Central memory CD8-positive, alpha-beta T cell (primary cell): ENCODE data around the gene CACNA1H.

Source experiments
- ATAC-seq: fragments of 150-1000 bp; cut with Tn5 transposase; replicated peaks from 2 replicates; pipeline ENCODE4 v1.10.0; 2022; ENCODE audit warnings: mild to moderate bottlenecking, moderate FRiP score, moderate number of reproducible peaks; ENCODE audit not compliant: poor library complexity, severe bottlenecking; ENCODE audit errors: extremely low read depth
- DNase-seq, 2 donors: peaks; one replicate each; pipeline ENCODE4 v3.0.0; 2021; ENCODE audit warnings: low spot score in 2 of 2
- H3K27ac Mint-ChIP-seq: one replicate; pipeline ENCODE4 v1.8.0; 2022; ENCODE audit warnings: low read depth, mild to moderate bottlenecking, moderate library complexity, mixed read lengths
- H3K27me3 Mint-ChIP-seq: one replicate; pipeline ENCODE4 v1.8.0; 2022; ENCODE audit warnings: mixed read lengths
- H3K36me3 Mint-ChIP-seq: one replicate; pipeline ENCODE4 v1.8.0; 2022; ENCODE audit warnings: mild to moderate bottlenecking, moderate library complexity, mixed read lengths; ENCODE audit not compliant: insufficient read depth
- H3K4me1 Mint-ChIP-seq: one replicate; pipeline ENCODE4 v1.8.0; 2022; ENCODE audit warnings: mixed read lengths
- H3K4me3 Mint-ChIP-seq: one replicate; pipeline ENCODE4 v1.8.0; 2022; ENCODE audit warnings: mild to moderate bottlenecking, moderate library complexity, mixed read lengths
- H3K9me3 Mint-ChIP-seq: one replicate; pipeline ENCODE4 v1.8.0; 2022; ENCODE audit warnings: mixed read lengths

Gene CACNA1H

GRCh38 chr16:1152651-1153259, at the start of gene CACNA1H:
Gene CACNA1H (plus strand): TSS chr16:1153106. CDS start chr16:1153738, 632 bp downstream.
- Mint-ChIP-seq H3K4me3 (peak within 1 kb of the TSS; percentile 62), H3K36me3 (peaks cover 4% of the 10 kb centered on the region), H3K27ac (no peak within 1 kb of the TSS), H3K9me3 (no peaks in the 10 kb centered on the region), H3K4me1 (no peaks in the 10 kb centered on the region), H3K27me3 (peaks cover 17% of the 10 kb centered on the region)
- DNase-seq (peak in 1 of 2 donors; percentile 27), ATAC-seq (peak; percentile 52)

GRCh38 chr16:1103636-1103980, 49.3 kb upstream of the CACNA1H start:
- Mint-ChIP-seq H3K27me3 (peaks cover 9% of the 10 kb centered on the region), H3K27ac (no peak overlapping the region), H3K36me3 (no peaks in the 10 kb centered on the region), H3K4me1 (no peaks in the 10 kb centered on the region), H3K4me3 (no peak overlapping the region), H3K9me3 (no peaks in the 10 kb centered on the region)
- DNase-seq = no peak
- ATAC-seq = no peak

GRCh38 chr16:1105888-1106620, 46.9 kb upstream of the CACNA1H start:
- H3K9me3 Mint-ChIP-seq = no peaks in the 10 kb centered on the region
- peaks cover 9% of the 10 kb centered on the region for H3K27me3 Mint-ChIP-seq
- H3K27ac Mint-ChIP-seq = no peak overlapping the region
- ATAC-seq (no peak), DNase-seq (no peak)
- no peaks in the 10 kb centered on the region for H3K36me3 Mint-ChIP-seq
- no peaks in the 10 kb centered on the region for H3K4me1 Mint-ChIP-seq
- no peak overlapping the region for H3K4me3 Mint-ChIP-seq

GRCh38 chr16:1106659-1107058, 46.2 kb upstream of the CACNA1H start:
- Mint-ChIP-seq H3K4me3 (no peak overlapping the region), H3K4me1 (no peaks in the 10 kb centered on the region), H3K36me3 (no peaks in the 10 kb centered on the region), H3K27me3 (peaks cover 9% of the 10 kb centered on the region), H3K9me3 (no peaks in the 10 kb centered on the region), H3K27ac (no peak overlapping the region)
- DNase-seq (no peak), ATAC-seq (no peak)

GRCh38 chr16:1107141-1107540, 45.8 kb upstream of the CACNA1H start:
- Mint-ChIP-seq H3K36me3 (no peaks in the 10 kb centered on the region), H3K27me3 (peaks cover 9% of the 10 kb centered on the region), H3K27ac (no peak overlapping the region), H3K9me3 (no peaks in the 10 kb centered on the region), H3K4me3 (no peak overlapping the region), H3K4me1 (no peaks in the 10 kb centered on the region)
- DNase-seq (no peak), ATAC-seq (no peak)

- H3K4me1 Mint-ChIP-seq = no peaks in the 10 kb centered on the region
- H3K27ac Mint-ChIP-seq = no peak overlapping the region
- ATAC-seq (no peak), DNase-seq (no peak)
- H3K36me3 Mint-ChIP-seq = no peaks in the 10 kb centered on the region
- peaks cover 9% of the 10 kb centered on the region for H3K27me3 Mint-ChIP-seq
- H3K9me3 Mint-ChIP-seq = no peaks in the 10 kb centered on the region
- H3K4me3 Mint-ChIP-seq = no peak overlapping the region
Observed at GRCh38 chr16:1107731-1108130, 45.2 kb upstream of the CACNA1H start.

GRCh38 chr16:1108299-1109252, 44.3 kb upstream of the CACNA1H start:
- Mint-ChIP-seq H3K27ac (no peak overlapping the region), H3K9me3 (no peaks in the 10 kb centered on the region), H3K27me3 (peaks cover 9% of the 10 kb centered on the region), H3K4me3 (no peak overlapping the region), H3K36me3 (no peaks in the 10 kb centered on the region), H3K4me1 (no peaks in the 10 kb centered on the region)
- DNase-seq (no peak), ATAC-seq (no peak)

- ATAC-seq = no peak
- no peak overlapping the region for H3K27ac Mint-ChIP-seq
Observed at GRCh38 chr16:1109648-1110047, 43.3 kb upstream of the CACNA1H start.

GRCh38 chr16:1112506-1113184, 40.3 kb upstream of the CACNA1H start:
- Mint-ChIP-seq H3K9me3 (no peaks in the 10 kb centered on the region), H3K36me3 (no peaks in the 10 kb centered on the region), H3K4me1 (no peaks in the 10 kb centered on the region), H3K4me3 (no peak overlapping the region), H3K27me3 (no peaks in the 10 kb centered on the region), H3K27ac (no peak overlapping the region)
- no peak for ATAC-seq
- no peak for DNase-seq

More at GRCh38 chr16:1109648-1110047, 43.3 kb upstream of the CACNA1H start:
- Mint-ChIP-seq H3K4me3 (no peak overlapping the region), H3K9me3 (no peaks in the 10 kb centered on the region), H3K27me3 (peaks cover 1% of the 10 kb centered on the region), H3K4me1 (no peaks in the 10 kb centered on the region), H3K36me3 (no peaks in the 10 kb centered on the region)
- DNase-seq = no peak

- no peaks in the 10 kb centered on the region for H3K9me3 Mint-ChIP-seq
- H3K27ac Mint-ChIP-seq = no peak overlapping the region
- no peak for ATAC-seq
- H3K4me1 Mint-ChIP-seq = no peaks in the 10 kb centered on the region
- no peak for DNase-seq
- H3K27me3 Mint-ChIP-seq = no peaks in the 10 kb centered on the region
- H3K4me3 Mint-ChIP-seq = no peak overlapping the region
- no peaks in the 10 kb centered on the region for H3K36me3 Mint-ChIP-seq
Observed at GRCh38 chr16:1113489-1113888, 39.4 kb upstream of the CACNA1H start.

GRCh38 chr16:1113889-1114526, 38.9 kb upstream of the CACNA1H start:
- no peak for ATAC-seq
- Mint-ChIP-seq H3K27me3 (no peaks in the 10 kb centered on the region), H3K4me3 (no peak overlapping the region), H3K36me3 (no peaks in the 10 kb centered on the region), H3K9me3 (no peaks in the 10 kb centered on the region), H3K27ac (no peak overlapping the region), H3K4me1 (no peaks in the 10 kb centered on the region)
- DNase-seq = no peak

- Mint-ChIP-seq H3K4me1 (no peaks in the 10 kb centered on the region), H3K9me3 (no peaks in the 10 kb centered on the region), H3K36me3 (no peaks in the 10 kb centered on the region), H3K4me3 (no peak overlapping the region), H3K27ac (no peak overlapping the region), H3K27me3 (no peaks in the 10 kb centered on the region)
- ATAC-seq (no peak), DNase-seq (no peak)
Observed at GRCh38 chr16:1116693-1117077, 36.2 kb upstream of the CACNA1H start.
